GM19240 (cell line): Measurements from ENCODE around the gene PLD5.
"Not testable (repeated sequence)": the region's sequence is repeated elsewhere in the genome, so short reads cannot be mapped to it uniquely, and the experiment has no call there.

ENCODE experiments used
- DNase-seq: peaks from one replicate; pipeline ENCODE4 v3.0.0; 2011; ENCODE audit warnings: low spot score; ENCODE audit not compliant: insufficient read length

Gene PLD5

GRCh38 chr1:242059976-242060375, 464.5 kb downstream of the PLD5 start:
- no peak for DNase-seq

DNA sequence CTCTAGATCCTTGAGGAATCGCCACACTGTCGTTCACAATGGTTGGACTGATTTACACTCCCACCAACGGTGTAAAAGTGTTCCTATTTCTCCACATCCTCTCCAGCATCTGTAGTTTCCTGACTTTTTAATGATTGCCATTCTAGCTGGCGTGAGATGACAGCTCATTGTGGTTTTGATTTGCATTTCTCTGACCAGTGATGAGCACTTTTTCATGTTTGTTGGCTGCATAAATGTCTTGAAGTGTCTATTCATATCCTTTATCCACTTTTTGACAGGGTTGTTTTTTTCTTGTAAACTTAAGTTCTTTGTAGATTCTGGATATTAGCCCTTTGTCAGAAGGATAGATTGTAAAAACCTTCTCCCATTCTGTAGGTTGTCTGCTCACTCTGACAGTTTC, 465.9 kb downstream of the PLD5 start:
- not testable (repeated sequence) for DNase-seq

GRCh38 chr1:242058181-242058580, 466.3 kb downstream of the PLD5 start:
- DNase-seq, result not testable (repeated sequence)

- DNase-seq, result no peak
Measured at GRCh38 chr1:242057745-242058115, 466.8 kb downstream of the PLD5 start.

- no peak for DNase-seq
Measured at GRCh38 chr1:242056988-242057744, 467.3 kb downstream of the PLD5 start.

DNA sequence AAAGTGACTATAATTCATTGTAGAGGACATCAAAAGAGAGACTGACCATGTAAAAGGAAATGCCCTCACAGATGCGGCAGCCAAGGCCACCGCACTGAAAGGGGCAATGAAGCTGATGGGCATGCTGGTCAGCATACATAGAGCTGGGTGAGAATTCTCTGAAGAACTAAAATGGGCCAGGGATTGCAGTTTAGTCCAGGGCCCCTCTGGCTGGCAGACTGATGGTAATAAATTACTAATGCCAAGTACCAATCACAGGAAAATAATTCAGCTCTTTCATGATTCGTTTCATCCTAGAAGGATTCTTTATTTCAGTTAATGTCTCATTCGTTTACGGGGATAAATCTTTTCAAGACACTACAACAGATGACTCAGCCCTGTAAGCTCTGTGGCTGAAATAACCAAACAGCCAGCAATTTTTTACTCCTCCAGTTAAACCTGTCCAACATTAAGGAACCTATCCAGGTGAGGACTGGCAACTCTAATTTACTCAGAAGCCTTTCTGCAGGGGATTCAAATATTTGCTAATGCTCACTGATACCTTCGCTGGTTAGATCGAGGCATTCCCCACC, 468.7 kb downstream of the PLD5 start:
- DNase-seq, result no peak

DNA sequence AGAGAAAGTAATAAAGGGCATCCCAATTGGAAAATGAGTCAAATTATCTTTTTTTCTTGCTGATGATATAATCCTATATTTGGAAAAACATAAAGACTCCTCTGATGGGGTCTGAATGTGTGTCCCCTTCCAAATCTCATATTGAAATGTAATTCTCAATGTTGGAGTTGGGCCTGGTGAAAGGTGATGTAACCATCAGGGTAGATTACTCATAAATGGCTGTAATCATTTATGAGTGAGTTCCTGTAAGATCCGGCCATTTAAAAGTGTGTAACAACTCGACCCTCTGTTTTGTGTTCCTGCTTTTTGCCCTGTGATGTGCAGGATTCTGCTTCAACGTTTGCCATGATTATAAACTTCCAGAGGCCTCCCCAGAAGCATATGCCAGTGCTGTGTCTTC, 481.3 kb downstream of the PLD5 start:
- DNase-seq, result no peak

- no peak for DNase-seq
Measured at GRCh38 chr1:242034392-242034791, 490.1 kb downstream of the PLD5 start.

- no peak for DNase-seq
Measured at GRCh38 chr1:242033447-242033846, 491.1 kb downstream of the PLD5 start.
